HG02870 (cell line): ENCODE results near the gene TIMM23.
"Not testable (repeated sequence)": the region's sequence is repeated elsewhere in the genome, so short reads cannot be mapped to it uniquely, and the experiment has no call there.

ENCODE experiments used
- ATAC-seq: cut with Tn5 transposase; IDR thresholded peaks from one replicate; pipeline ENCODE4 v1.9.1; 2021; ENCODE audit warnings: mild to moderate bottlenecking, moderate library complexity; ENCODE audit not compliant: unreplicated experiment

TIMM23 gene

DNA sequence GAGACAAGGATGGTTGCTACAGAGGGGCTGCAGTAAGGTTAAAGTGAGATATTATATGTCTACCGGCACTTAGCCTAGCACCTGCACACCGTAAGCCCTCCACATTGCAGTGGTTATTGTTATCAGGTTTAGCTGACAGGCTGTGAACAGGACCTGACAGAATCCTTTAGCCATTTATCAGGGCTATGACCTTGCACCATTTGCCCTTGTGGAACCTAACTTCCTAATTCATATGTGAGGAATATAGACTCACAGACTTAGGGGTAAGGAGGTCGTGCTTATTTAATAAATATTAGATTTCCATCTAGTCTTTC is 48.0 kb downstream of the TIMM23 start:
- no peak for ATAC-seq

DNA sequence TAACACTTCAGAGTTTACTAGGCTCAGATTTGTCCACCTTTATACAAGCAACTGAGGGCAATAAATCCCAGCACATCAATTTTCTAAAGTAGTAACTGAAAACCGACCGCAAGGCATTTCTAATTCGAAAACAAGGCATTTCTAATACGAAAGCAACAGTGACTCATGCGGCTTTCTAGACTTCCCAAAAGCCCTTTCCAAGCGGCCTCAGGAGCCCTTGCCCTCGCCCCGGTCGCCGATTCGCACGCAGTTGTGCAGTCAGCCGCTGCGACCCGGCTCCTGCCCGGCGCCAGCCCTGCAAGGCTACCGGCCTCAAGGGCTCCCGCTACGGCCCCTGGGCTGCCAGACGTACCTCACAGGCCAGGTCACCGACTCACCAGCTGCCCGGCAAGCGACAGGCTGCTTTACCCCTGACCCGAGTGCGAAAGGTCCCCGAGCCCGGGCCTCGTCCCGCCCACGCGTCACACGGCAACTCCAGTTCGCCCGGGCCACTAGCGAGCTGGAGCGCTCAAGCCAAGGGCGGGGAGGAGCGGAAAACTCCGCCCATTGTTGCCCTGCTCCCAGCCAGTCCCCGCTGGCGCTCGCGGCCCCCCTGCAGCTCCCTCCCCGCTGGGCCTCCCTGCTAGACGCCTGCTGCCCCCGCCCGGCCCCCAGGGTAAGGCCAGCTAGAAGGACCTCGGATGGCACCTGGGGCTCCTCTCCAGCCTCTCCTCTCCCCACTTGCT is 50.9 kb downstream of the TIMM23 start:
- ATAC-seq: peak; percentile 84

DNA sequence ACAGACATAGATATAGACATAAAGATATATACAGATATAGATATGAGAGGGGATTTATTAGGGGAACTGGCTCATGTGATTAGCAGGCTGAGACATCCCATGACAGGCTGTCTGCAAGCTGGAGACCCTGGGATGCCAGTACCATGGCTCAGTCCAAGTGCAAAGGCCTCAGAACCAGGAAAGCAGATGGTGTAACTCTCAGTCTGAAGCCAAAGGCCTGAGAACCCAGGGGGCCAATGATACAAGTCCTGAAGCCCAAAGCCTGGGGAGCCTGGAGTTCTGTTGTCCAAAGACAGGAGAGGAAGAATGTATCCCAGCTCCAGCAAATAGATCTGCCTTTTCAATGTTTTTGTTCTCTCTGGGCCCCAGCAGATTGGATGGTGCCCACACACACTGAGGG is 52.7 kb downstream of the TIMM23 start:
- ATAC-seq: no peak

DNA sequence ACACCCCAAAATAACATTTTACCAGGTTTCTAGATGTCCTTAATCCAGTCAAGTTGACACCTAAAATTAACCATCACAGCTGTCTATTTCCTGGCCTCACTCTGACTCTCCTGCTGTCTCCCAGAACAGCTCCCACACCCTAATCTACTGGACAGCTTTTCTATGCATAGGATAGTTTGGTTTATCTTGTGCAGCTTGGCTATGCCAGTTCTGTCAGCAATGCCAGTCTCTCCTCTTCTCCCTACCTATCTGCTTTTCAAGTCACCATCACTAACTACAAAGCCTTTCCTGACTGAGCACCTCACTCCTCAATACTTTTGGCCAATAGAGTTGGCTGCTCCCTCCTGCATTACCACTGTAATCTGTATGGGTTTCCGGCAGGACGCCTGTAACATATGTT is 53.1 kb downstream of the TIMM23 start:
- ATAC-seq: no peak

DNA sequence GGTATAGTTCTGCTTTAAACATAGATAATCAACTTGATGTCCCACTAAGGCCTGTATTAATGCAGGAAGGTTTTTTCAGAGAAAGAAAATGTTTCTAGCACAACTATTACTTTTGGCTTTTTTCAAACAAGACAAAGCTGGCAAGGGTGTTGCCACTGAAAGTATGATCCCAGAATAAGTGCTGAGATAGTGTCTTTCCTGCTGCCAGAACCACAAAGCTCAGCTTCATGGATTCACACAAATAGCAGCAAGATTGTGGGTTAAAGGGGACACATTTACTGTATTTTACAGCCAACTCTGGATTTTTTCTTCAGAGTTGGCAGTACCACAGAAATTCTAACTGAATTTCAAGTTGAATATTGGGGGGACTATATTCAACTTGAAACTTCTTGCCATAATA is 53.8 kb downstream of the TIMM23 start:
- ATAC-seq: no peak

DNA sequence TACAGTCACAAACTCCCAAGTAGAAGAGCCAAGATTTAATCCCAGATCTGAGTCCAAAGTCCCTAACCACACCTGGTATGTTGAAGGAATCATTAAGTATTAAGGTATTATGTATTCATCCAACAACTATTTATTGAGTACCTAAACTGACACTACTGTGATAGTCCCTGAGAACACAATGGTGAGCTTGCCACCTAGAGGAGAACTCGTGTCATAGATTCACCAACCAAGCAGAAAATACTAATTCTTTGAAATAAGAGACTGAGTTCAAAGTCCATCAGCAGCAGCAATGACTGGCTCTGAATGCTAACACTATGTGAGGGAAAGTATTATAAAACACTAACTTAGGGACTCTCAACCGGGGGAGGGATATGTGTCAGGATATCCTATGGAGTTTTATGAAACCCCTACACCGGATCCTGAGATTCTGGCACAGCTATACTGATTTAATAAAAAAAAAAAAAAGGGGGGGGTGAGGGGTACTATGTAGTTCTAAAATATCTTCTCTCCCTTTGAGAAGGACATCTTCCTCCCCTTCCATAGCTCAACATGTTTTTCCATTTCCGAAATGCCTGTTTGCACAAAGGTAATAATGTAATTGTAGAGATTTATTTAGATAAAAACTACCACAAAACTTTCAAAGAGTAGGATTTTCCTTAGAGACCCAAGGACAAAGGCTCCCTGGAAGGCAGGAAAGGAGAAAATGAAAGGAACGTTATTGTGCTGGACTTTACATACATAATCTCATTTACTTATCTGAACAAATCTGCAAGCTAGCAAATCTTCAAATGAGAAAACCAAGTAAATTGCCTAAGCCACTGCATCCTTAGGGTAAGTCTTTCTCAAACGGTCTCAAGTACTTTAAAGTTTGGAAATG is 56.5 kb downstream of the TIMM23 start:
- ATAC-seq: no peak

DNA sequence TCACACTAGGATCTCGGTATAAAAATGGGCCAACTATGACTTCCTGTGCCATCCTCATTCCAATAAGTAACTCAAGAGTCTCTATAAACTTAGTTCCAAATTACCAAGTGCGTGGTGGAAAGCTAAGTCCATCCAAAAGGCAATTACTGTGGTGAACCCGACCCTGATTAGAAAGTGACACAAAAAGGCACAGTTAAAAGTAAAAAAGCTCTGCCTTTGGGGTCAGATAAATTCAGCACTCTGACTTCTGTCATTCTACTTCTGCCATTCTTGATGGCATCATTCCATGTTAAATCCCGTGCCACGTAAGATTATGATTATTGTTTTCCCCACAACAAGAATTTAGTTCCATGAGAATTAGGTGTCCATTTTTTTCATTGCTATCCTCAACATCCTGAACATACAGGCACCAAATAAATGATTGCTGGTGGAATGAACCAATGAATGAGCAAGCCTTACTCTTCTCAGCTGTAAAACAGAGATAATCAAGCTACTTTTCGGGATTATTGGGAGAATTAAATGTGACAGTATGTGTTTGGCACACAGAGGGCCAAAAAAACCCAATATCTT is 57.3 kb downstream of the TIMM23 start:
- no peak for ATAC-seq

DNA sequence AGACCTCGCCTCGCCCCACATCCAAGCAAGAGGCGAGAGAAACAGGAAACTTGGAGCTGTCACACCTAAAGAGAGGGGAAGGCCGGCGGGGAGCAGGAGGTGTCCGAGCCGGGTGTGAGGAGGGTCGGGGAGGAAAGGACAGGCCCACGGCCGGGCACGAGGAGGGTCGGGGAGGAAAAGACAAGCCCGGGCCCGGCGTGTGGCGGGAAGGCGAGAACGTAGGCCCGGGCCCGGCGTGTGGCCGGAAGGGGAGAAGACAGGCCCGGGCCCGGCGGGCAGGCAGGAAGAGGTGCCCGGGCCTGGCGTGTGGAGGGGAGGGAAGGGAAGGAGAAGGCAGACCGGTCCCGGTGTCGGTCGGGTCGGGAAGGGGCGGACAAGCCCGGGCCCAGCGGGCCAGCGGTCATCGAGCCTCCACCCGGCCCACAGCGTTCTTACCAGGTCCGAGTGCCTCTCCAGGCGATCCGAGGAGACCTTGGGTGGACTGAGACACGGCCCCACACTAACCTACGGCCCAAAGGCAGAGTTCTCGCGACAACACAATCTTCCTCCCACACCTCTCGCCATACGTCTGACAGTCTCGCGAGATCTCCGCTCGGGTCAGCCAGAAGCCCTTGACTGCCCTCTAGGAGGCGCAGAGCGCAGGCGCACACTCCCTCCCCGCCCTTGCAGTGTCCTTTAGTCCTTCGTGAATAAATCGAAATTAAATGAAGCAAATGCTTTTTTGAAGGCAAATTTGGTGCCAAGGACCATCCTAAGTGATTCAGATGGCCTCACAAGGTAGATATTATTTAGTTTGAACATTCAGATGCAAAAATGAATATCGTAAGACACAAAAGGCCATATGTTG is 58.0 kb downstream of the TIMM23 start, which contains the start of gene NCOA4:
NCOA4 (minus strand) TSS at position 533 of the 847 bp plus-strand sequence. CDS start 13,943 bp downstream, outside the sequence.
- ATAC-seq: peak; percentile 95

DNA sequence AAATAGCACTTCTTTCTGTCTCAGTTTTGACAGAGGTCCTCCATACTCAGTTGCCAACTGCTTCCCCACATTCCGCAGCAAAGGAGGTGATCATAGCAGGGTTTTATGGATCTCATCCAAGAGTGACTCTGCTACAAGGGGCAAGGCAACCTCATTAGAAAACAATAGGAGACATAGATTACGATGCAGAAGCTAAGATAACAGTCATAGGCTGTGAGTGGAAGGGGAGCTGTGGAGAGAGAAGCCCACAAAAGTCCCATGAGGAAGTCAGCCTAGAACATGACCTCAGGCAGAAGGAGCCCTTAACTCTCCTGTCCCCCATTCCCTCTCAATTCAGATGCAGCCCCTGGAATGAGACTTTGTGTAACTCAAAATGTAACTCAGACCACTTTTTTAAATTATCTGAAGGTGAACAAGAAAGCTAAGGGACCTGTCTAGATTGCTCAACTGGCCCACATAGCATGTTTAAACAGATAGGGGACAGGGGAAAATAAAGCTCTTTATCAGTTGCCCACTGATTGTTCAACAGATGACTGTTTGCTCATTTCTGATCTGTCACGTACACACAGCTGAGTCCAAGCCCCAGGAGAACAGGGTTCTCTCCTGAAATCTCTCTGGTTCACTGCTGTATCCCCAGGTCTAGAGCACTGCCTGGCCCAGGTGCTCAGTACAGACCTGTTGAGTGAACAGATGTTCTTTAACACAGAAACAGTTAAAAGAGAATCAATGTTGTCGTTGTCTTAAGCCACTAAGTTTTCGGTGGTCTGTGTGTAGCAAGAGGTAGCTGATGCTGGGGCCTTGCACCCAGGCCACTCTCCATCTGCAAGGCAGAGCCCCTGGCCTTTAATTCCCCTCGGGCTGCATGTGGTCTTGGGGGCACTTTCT is 59.6 kb downstream of the TIMM23 start:
- no peak for ATAC-seq

DNA sequence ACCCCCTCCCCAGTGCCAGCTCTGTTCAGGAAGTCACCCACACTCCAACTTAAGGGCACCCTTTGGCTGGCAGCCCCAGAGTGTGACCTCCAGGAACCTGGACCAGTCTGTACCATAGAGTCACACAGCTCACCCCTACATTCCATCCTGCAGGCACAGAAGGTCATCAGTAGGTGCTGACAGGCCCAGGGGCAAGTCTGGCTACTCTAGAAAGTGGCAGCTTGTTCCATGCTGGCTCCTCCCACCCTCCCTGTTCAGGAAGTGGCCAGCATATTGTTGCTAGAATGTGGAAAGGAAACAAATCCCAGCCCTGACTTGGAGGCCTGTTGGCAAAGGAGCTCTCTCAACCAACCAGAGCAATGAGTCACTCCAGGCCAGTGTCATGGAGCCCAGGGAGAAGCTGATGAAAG is 61.3 kb downstream of the TIMM23 start:
- no peak for ATAC-seq

DNA sequence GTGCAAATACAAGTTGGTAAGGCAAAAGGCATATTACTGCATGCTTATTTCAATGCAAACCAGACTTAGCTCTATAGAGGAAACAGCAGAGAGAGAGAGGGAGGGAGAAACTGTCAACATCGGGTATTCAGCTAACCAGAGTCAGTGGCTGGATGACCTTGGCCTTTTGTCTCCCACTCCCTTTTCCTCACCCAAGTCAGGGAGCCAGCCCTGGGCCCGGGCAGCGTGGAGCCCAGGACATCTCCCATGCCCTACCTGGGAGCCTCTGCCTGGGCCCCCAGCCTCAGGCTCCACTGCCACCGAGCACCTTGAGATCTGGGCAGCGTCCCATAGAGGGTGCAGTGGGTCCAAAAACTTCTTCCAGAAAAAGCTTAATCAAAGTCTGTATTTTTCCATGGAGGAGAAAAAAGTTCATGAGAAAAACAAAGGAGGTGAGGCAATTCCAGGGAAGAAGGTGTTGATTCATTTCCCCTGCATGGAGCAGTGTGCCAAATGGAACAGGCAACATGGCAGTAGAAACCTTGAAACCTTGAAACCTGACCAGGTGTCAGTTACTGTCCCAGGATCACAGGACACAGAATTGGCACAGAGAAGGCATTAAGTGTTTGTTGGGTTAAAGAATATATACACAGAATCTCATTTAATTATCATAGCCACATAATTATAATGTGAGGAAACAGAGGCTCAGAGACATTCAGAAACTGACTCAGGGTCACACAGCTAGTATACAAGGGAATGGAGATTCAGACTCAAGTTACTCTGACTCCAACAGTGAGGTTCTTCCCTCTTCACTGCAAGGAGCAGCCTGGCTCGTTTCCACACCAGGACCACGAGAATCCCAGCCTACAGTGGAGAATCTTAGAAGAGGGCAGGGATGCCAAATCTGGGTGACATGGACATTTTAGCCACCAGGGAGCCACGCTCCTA is 63.9 kb downstream of the TIMM23 start:
- ATAC-seq: no peak

DNA sequence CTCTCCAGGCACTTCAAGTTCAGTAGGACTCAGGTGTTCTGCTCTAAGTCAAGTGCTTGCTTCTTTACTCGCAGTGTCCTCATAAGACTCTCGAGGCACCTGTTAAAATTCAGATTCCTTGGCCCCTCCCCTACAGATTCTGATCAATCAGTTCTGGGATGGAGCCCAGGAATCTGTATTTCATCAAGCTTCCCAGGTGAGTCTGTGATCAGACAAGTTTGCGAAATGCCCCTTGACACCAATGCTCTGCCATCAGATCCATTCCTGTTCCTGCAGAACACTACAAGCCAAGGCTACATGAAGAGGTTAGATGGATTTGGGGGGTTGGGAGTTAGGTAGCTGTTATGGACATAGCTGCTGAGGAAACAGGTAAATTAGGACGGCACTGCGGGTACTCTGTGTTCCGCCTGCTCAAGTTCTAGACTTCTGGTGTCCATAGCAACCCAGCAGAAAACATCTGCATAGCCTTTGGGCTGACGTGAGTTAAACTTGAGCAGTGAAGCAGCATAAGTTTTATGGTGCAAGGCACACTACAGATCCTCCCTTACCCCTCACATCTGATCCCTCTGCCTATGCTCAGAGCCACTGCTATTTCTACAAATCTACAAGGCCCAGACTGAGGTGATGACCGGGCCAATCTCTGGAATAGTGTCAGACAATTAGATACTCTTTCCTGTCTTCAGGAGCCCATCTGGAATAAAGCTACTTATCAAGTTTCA is 65.0 kb downstream of the TIMM23 start:
- ATAC-seq: no peak

DNA sequence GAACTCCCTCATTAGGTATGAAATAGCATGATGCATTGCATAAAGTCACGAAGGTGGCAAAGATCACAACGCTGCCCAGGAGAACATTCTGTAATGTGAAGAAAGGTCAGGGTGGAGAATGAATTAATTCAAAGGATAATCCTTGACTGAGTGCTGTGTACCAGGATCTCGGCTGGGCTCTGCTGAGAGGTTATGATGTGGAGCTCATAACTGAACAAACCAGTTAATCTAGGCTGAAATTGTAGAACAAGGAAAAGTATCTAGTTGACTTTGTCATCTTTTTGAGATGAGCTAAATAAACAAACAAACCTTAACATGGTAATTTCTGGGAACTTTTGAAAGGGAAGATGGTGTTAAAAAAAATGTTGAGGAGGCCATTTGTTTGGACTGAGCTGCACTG is 67.7 kb downstream of the TIMM23 start:
- no peak for ATAC-seq

DNA sequence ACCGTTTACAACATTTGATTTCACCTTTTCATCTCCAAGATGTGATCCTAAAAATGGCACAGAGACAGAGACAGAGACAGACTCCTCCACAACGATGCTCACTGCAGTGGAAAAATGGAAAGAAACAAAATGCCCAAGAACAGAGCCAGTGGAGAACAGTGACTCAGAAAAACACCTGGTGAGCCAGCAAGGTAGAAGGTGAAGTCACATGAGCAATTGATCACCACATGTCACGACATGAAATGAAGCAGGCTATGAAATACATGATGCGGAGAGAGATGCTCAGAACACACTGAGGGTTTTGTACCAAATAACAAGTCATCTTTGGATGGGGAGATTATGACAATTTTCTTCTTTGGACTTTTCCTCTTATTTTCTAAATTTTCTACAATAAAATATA is 70.2 kb downstream of the TIMM23 start:
- ATAC-seq: no peak

DNA sequence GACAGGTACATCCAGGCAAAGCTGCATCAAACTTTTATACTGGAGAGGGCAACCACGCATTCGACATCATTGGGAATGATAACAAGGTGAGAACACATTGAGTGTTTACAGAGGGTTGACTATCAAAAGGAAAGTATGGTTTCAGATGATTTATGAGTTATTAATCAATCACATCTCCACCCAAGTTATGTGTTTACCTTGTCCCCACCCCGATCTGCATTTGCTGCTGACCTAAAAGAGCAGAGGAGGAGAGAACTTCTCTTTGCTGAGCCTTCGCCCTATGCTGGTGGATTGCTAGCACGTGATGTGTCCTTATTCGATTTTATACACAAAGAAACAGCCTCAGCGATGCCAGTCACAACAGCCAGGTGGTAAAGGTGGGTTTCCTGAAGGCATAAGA is 74.0 kb downstream of the TIMM23 start, which contains the start of gene MSMB:
MSMB (minus strand) TSS at position 9 of the 400 bp plus-strand sequence. CDS start 32 bp downstream, outside the sequence.
- no peak for ATAC-seq

DNA sequence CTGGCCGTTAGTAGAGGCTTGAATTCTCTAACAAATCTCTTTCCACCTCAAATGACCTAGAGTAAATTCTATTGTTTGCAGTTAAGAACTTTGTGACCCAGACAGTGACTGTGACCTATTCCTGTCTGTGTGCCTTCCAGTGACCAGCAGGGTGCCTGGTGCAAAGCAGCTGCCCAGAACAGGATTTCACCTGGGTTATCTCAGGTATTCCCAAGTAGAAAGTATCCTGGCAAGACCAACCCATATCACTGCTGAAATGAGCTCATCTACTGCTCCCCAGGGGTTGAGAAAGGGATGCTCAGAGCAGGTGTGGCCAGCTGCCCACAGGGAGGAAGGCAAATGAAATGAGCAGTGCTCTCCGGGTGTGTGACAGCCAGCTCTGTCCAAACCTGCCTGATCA is 75.9 kb downstream of the TIMM23 start:
- no peak for ATAC-seq

DNA sequence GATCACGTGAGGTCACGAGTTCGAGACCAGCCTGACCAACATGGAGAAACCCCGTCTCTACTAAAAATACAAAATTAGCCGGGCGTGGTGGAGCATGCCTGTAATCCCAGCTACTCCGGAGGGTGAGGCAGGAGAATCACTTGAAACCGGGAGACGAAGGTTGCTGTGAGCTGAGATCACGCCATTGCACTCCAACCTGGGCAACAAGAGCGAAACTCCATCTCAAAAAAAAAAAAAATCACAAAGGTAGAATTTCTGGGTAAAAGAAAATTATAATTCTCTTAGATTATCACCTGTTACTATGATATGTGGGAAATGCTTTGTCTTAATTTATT is 77.2 kb downstream of the TIMM23 start:
- not testable (repeated sequence) for ATAC-seq

DNA sequence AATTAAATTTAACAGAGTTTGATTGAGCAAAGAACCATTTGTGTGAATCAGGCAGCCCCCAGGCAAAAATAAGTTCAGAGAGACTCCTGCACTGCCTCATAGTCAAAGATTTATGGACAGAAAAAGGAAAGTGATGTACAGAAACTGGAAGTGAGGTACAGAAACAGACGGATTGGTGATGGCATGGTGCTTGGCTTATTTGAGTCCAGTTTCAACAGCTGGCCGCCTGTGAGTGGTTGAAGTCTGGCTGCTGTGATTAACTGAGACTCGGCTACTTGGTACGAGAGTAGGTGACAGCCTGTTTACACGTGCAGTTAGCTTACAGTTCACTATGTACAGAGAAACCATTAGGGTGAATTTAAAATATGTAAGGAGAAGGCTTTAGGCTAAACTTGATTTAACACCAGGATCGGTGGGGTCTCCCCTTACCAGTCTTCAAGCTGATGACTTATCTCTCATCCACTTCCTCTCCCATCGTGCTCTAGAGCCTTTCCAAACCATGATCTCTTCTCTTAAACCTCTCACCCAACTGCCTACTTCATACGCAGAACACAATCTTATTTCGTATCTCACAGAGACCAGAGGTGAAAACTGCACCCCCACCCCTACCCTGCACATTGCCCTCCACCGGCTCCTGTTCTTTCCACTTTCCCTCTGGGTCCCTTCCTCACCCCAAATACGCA is 78.8 kb downstream of the TIMM23 start:
- ATAC-seq: no peak
